BLaER1 treated with 17β-estradiol and CSF1 and Interleukin-3, amounts not matched to agents 10 nM and 100 nM (cell line): ENCODE measurements around the gene ZNF622.

ENCODE experiments used
- H3K27ac ChIP-seq, 11 experiments: shearing (Covaris generic); formaldehyde crosslinking; 2 replicates each; pipeline ENCODE4 v1.8.1; 2022
- H3K27me3 ChIP-seq, 11 experiments: shearing (Covaris generic); formaldehyde crosslinking; 2 replicates each; pipeline ENCODE4 v1.8.1; 2022
- H3K36me3 ChIP-seq, 11 experiments: shearing (Covaris generic); formaldehyde crosslinking; 2 replicates each; pipeline ENCODE4 v1.8.1; 2022
- H3K4me1 ChIP-seq, 10 experiments: shearing (Covaris generic); formaldehyde crosslinking; 2 replicates each; pipeline ENCODE4 v1.8.1; 2022
- H3K4me2 ChIP-seq, 11 experiments: shearing (Covaris generic); formaldehyde crosslinking; 2 replicates each; pipeline ENCODE4 v1.8.1; 2022
- H3K4me3 ChIP-seq, 10 experiments: shearing (Covaris generic); formaldehyde crosslinking; 2 replicates each; pipeline ENCODE4 v1.8.1; 2022
- H3K9ac ChIP-seq, 11 experiments: shearing (Covaris generic); formaldehyde crosslinking; 2 replicates each; pipeline ENCODE4 v1.8.1; 2022
- H3K9me3 ChIP-seq, 11 experiments: shearing (Covaris generic); formaldehyde crosslinking; replicated peaks in 1 of 11; 2 replicates each; pipeline ENCODE4 v1.8.1; 2022
- H4K20me1 ChIP-seq, 11 experiments: shearing (Covaris generic); formaldehyde crosslinking; 2 replicates each; pipeline ENCODE4 v1.8.1; 2022
- Cebpa-rat ChIP-seq, 11 experiments: shearing (Covaris generic); IDR thresholded peaks; 2 replicates each; pipeline ENCODE4 v1.8.1; 2022

Gene ZNF622

GRCh38 chr5:16410338-16410737 is 55.3 kb downstream of the ZNF622 start:
- Histone ChIP-seq H3K9ac (no peak overlapping the region), H4K20me1 (no peaks in the 10 kb centered on the region), H3K4me1 (no peaks in the 10 kb centered on the region), H3K36me3 (no peaks in the 10 kb centered on the region), H3K27ac (no peak overlapping the region), H3K9me3 (no peaks in the 10 kb centered on the region), H3K4me3 (no peak overlapping the region), H3K27me3 (no peaks in the 10 kb centered on the region), H3K4me2 (no peak overlapping the region)
- no peak for TF ChIP-seq Cebpa-rat (IDR thresholded peaks at IDR 0.05)

- no peaks in the 10 kb centered on the region for H3K27me3 ChIP-seq
- no peaks in the 10 kb centered on the region for H3K9me3 ChIP-seq
- H3K4me2 ChIP-seq, result no peak overlapping the region
- no peaks in the 10 kb centered on the region for H3K36me3 ChIP-seq
- no peak for TF ChIP-seq Cebpa-rat (IDR thresholded peaks at IDR 0.05)
- no peak overlapping the region for H3K4me3 ChIP-seq
- no peaks in the 10 kb centered on the region for H3K4me1 ChIP-seq
- H3K9ac ChIP-seq, result no peak overlapping the region
- H3K27ac ChIP-seq, result no peak overlapping the region
- H4K20me1 ChIP-seq, result no peaks in the 10 kb centered on the region
Observed at GRCh38 chr5:16406630-16407029, 59.0 kb downstream of the ZNF622 start.

DNA sequence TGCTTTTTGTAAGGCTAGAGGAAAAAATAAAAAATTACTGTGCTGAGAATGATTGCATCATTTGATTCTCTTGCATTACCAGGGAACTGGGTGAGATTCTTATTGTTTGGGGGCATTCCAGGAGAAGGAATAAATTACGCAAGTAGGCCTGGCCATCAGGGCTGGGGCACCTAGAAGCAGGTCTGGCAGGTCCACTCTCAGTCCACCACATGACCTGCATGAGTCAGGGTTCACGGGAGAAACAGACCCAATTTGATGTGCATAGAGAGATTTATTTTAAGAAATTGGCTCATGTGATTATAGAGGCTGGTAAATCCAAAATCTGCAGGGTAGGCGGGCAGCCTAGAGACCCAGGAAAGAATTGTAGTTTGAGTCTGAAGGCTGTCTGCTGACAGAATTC is 59.6 kb downstream of the ZNF622 start:
- TF ChIP-seq Cebpa-rat (IDR thresholded peaks at IDR 0.05), result no peak
- Histone ChIP-seq H4K20me1 (no peaks in the 10 kb centered on the region), H3K4me1 (no peaks in the 10 kb centered on the region), H3K4me3 (no peak overlapping the region), H3K9ac (no peak overlapping the region), H3K9me3 (no peaks in the 10 kb centered on the region), H3K4me2 (no peak overlapping the region), H3K27me3 (no peaks in the 10 kb centered on the region), H3K36me3 (no peaks in the 10 kb centered on the region), H3K27ac (no peak overlapping the region)
